Thyroid gland (tissue), 4 donors: ENCODE results near the gene CAMTA1.

Source experiments
- POLR2A ChIP-seq, 2 donors: fragments of 450-650 bp; IDR thresholded peaks; one replicate each; pipeline ENCODE4 v1.6.1; 2017; ENCODE audit warnings: antibody characterized with exemption in 2 of 2, mild to moderate bottlenecking in 2 of 2, moderate library complexity in 1 of 2
- TF ChIP-seq, protein P1 (sequence below), 6 experiments: fragments of 200-600 bp in 3 of 6; fragments of 450-650 bp in 3 of 6; sonication (generic) in 3 of 6; IDR thresholded peaks; one replicate each; pipeline ENCODE4 v1.5.1; 2016 to 2019; ENCODE audit warnings: antibody characterized with exemption in 6 of 6, mild to moderate bottlenecking in 2 of 6, inconsistent platforms in 1 of 6, moderate library complexity in 1 of 6

DNA sequence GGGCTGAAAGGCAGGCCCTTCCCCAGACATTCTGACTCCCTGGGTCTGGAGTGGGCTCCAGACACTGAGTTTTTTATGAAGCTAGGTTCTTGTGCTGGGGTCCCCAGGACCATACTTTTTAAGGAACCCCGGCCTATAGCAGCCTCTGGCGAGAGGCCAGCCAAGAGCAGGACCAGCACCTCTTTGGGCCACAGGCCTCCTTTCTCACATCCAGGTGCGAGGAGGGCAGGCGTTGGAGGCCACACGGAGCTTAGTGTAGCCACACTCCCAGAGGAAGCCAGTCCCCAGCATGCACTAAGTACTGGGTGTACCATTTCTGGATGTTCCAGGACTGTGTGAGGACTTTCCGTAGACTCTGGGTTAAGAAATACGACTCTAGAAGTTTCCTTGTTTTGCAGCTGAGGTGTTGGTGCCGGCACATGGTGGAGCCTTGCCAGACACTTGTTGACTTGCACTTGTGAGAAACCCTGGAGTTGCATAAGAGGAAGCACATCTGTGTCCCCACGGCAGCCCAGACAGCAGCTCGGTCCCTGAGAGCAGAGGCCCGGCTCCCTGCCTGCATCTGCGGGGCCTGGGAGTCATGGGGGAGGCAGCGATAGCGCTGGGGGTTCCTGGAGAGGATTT is 863.6 kb downstream of the CAMTA1 start:
- TF ChIP-seq POLR2A (IDR thresholded peaks at IDR 0.05) = no peak
- TF ChIP-seq, protein P1, sequence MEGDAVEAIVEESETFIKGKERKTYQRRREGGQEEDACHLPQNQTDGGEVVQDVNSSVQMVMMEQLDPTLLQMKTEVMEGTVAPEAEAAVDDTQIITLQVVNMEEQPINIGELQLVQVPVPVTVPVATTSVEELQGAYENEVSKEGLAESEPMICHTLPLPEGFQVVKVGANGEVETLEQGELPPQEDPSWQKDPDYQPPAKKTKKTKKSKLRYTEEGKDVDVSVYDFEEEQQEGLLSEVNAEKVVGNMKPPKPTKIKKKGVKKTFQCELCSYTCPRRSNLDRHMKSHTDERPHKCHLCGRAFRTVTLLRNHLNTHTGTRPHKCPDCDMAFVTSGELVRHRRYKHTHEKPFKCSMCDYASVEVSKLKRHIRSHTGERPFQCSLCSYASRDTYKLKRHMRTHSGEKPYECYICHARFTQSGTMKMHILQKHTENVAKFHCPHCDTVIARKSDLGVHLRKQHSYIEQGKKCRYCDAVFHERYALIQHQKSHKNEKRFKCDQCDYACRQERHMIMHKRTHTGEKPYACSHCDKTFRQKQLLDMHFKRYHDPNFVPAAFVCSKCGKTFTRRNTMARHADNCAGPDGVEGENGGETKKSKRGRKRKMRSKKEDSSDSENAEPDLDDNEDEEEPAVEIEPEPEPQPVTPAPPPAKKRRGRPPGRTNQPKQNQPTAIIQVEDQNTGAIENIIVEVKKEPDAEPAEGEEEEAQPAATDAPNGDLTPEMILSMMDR (IDR thresholded peaks at IDR 0.05) = no peak
